Colonic mucosa (tissue), 4 donors: ENCODE results near the gene FAM168A. TPM values are rescaled to one million over a fixed set of nuclear protein-coding genes. Genes with fewer than 3 reads are reported as not detected.

Experiments
- DNase-seq: peaks from one replicate; pipeline ENCODE4 v3.0.0-alpha.2; 2020
- H3K27ac ChIP-seq: fragments of 200-600 bp; one replicate; pipeline ENCODE4 v1.8.0; 2021
- H3K27me3 ChIP-seq: fragments of 200-600 bp; one replicate; pipeline ENCODE4 v1.8.0; 2021
- H3K36me3 ChIP-seq: fragments of 200-600 bp; one replicate; pipeline ENCODE4 v1.8.0; 2021
- H3K4me1 ChIP-seq: fragments of 200-600 bp; one replicate; pipeline ENCODE4 v1.8.0; 2021; ENCODE audit warnings: mild to moderate bottlenecking
- H3K4me3 ChIP-seq: fragments of 200-600 bp; one replicate; pipeline ENCODE4 v1.8.0; 2021
- H3K9ac ChIP-seq, 2 donors: one replicate each; pipeline ENCODE4 v1.7.0; 2013; ENCODE audit warnings: control low read depth in 2 of 2, low read depth in 2 of 2, low read length in 2 of 2
- H3K9me3 ChIP-seq: fragments of 200-600 bp; one replicate; pipeline ENCODE4 v1.8.0; 2021
- intact Hi-C: fragments of 100-400 bp; cut with DNase I; formaldehyde crosslinking; loops from one replicate; pipeline ENCODE4 v1.14.1; 2022
- total RNA-seq, 2 donors: library from RNA; stranded (reverse); fragmentation: NEBNext Ultra II Directional in 1 of 2; extraction: Animal tissue kit (Norgen Biotek cat#: 25700) in 1 of 2; gene quantifications; one replicate each; pipeline ENCODE4 v1.2.1, GENCODE V29; 2021
- TF ChIP-seq, protein P1 (sequence below): fragments of 200-600 bp; IDR thresholded peaks from one replicate; pipeline ENCODE4 v1.8.0; 2022; ENCODE audit warnings: antibody characterized with exemption, mild to moderate bottlenecking
- donor health status: healthy.
- donor health status: DM: no; HTN: no; CAD: no.
- donor health status: DM: no; HTN: no; CAD: no.

FAM168A gene
- total RNA-seq, 2 donors from 2014 or later = 16.9 to 21.6 TPM

DNA sequence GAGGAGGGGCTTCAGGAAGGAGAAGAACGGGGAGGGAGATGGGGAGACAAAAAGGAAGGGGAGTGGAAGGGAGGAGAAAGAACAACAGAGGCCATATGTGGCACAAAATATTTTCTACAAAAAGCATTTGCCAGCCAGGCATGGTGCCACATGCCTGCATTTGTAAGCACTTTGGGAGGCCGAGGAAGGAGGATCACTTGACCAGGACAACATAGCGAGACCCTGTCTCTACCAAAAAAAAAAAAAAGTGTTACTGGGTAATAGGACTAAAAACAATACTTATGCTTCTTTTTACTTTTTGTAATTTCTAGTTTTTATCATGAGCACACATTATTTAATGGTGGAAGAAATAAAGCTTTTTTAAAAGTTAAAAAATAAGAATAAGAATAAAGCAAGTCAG is 5.3 kb downstream of the FAM168A start:
- no peak overlapping the region for H3K9ac ChIP-seq
- TF ChIP-seq, protein P1, sequence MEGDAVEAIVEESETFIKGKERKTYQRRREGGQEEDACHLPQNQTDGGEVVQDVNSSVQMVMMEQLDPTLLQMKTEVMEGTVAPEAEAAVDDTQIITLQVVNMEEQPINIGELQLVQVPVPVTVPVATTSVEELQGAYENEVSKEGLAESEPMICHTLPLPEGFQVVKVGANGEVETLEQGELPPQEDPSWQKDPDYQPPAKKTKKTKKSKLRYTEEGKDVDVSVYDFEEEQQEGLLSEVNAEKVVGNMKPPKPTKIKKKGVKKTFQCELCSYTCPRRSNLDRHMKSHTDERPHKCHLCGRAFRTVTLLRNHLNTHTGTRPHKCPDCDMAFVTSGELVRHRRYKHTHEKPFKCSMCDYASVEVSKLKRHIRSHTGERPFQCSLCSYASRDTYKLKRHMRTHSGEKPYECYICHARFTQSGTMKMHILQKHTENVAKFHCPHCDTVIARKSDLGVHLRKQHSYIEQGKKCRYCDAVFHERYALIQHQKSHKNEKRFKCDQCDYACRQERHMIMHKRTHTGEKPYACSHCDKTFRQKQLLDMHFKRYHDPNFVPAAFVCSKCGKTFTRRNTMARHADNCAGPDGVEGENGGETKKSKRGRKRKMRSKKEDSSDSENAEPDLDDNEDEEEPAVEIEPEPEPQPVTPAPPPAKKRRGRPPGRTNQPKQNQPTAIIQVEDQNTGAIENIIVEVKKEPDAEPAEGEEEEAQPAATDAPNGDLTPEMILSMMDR = no peak
- peaks cover 3% of the 10 kb centered on the region for H3K4me1 ChIP-seq
- intact Hi-C loops = no loop called here
- H3K9me3 ChIP-seq = no peaks in the 10 kb centered on the region
- no peak overlapping the region for H3K27ac ChIP-seq
- no peak overlapping the region for H3K4me3 ChIP-seq
- no peaks in the 10 kb centered on the region for H3K36me3 ChIP-seq
- no peak for DNase-seq
- H3K27me3 ChIP-seq = no peaks in the 10 kb centered on the region

DNA sequence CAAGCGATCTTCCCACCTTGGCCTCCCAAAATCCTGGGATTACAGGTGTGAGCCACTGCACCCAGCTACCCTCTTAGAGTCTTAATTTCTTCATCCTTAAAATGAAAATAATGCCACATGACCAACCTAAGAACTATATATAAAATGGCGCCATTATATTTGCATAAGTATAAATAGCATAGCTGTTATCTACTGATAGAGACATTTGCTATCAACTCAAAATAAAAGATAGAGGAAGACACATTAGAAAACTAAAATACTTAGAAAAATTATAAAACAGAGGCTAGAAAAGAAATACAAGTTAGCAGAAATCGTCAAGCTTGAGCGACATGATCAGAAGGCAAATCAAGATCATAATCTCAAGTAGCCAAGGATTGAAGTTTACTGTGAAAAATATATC is 6.2 kb downstream of the FAM168A start:
- Histone ChIP-seq H3K4me1 (no peaks in the 10 kb centered on the region), H3K27ac (no peak overlapping the region), H3K4me3 (no peak overlapping the region), H3K36me3 (no peaks in the 10 kb centered on the region), H3K9ac (no peak overlapping the region), H3K27me3 (no peaks in the 10 kb centered on the region), H3K9me3 (no peaks in the 10 kb centered on the region)
- TF ChIP-seq, protein P1 = no peak
- intact Hi-C loops = no loop called here
- no peak for DNase-seq

DNA sequence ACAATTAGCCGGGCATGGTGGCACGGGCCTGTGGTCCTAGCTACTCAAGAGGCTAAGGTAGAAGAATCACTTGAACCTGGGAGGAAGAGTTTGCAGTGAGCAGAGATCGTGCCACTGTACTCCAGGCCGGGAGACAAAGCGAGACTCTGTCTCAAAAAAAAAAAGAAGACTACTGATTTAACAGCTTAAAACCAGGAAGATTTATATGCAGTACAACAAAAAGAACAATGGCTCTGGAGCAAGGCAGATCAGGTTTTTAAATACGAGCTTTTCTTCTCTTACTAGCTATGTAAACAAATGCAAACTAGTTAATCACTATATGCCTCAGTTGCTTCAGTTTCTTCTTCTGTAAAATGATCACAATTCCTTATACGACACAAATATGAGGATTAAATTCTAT is 6.9 kb downstream of the FAM168A start:
- Histone ChIP-seq H3K9me3 (no peaks in the 10 kb centered on the region), H3K36me3 (no peaks in the 10 kb centered on the region), H3K27me3 (no peaks in the 10 kb centered on the region), H3K4me3 (no peak overlapping the region), H3K4me1 (no peaks in the 10 kb centered on the region), H3K9ac (no peak overlapping the region), H3K27ac (no peak overlapping the region)
- intact Hi-C loops = no loop called here
- TF ChIP-seq, protein P1 = no peak
- no peak for DNase-seq

DNA sequence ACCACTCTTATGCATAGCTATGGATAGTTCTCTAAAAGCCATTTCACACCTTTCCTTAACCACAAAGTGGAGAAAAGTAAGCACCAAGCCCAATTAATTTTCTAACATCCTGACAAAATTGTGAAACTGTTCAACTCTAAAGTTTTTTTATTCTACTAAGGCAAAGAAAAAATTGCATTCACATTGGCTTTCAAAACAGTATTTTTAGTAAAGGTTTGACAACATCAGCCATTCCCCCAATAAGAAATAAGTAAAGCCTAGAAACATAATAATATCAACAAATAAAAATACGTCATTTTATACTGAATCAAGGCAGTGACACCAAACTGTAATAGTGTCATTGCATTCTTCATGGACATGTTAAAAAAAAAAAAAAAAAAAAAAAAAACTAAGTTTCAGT is 11.1 kb downstream of the FAM168A start:
- no peak overlapping the region for H3K27ac ChIP-seq
- no peak for DNase-seq
- H3K4me3 ChIP-seq = no peak overlapping the region
- no peaks in the 10 kb centered on the region for H3K9me3 ChIP-seq
- intact Hi-C loops = no loop called here
- H3K36me3 ChIP-seq = no peaks in the 10 kb centered on the region
- no peaks in the 10 kb centered on the region for H3K27me3 ChIP-seq
- TF ChIP-seq, protein P1 = no peak
- no peak overlapping the region for H3K9ac ChIP-seq
- H3K4me1 ChIP-seq = no peaks in the 10 kb centered on the region

DNA sequence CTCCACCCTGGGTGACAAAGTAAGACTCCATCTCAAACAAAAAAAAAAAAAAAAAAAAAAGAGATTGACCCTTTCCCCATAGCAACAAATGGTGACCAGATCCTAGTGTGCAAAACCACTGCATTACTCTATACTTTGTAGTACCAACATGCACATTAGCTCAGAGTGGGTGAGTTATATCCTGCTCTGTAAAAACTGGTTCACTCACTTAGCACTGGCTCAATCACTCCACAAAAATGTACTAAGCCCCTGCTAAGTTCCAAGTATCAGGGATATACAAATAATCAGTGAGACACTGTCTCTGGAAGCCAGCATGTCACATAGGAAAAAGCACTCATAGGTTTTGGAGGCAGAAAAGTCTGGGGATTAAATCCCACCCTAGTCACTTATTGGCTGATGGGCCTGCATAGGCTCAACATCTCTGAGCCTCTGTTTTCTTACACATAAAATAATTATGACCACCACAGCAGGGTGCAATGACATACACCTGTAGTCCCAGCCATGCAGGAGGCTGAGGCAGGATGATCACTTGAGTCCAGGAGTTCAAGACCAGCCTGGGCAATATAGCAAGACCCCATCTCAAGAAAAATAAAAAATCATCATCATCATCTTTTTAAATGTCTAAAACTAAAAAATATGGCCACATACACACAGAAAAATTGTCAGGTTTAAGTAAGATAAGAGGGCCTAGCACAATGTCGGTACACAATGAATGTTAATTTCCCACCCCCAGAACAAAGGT is 11.9 kb downstream of the FAM168A start:
- Histone ChIP-seq H3K9me3 (no peaks in the 10 kb centered on the region), H3K36me3 (no peaks in the 10 kb centered on the region), H3K27ac (no peak overlapping the region), H3K4me3 (no peak overlapping the region), H3K4me1 (no peaks in the 10 kb centered on the region), H3K27me3 (no peaks in the 10 kb centered on the region), H3K9ac (no peak overlapping the region)
- intact Hi-C loops = no loop called here
- TF ChIP-seq, protein P1 = no peak
- no peak for DNase-seq
